LoVo (cell line): ENCODE data around the gene CARD9.
"Not testable (repeated sequence)": the region's sequence is repeated elsewhere in the genome, so short reads cannot be mapped to it uniquely, and the experiment has no call there.

Experiments used
- DNase-seq: peaks from one replicate; pipeline ENCODE4 v3.0.0-alpha.2; 2016; ENCODE audit warnings: low spot score

Gene CARD9, protein sequence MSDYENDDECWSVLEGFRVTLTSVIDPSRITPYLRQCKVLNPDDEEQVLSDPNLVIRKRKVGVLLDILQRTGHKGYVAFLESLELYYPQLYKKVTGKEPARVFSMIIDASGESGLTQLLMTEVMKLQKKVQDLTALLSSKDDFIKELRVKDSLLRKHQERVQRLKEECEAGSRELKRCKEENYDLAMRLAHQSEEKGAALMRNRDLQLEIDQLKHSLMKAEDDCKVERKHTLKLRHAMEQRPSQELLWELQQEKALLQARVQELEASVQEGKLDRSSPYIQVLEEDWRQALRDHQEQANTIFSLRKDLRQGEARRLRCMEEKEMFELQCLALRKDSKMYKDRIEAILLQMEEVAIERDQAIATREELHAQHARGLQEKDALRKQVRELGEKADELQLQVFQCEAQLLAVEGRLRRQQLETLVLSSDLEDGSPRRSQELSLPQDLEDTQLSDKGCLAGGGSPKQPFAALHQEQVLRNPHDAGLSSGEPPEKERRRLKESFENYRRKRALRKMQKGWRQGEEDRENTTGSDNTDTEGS

DNA sequence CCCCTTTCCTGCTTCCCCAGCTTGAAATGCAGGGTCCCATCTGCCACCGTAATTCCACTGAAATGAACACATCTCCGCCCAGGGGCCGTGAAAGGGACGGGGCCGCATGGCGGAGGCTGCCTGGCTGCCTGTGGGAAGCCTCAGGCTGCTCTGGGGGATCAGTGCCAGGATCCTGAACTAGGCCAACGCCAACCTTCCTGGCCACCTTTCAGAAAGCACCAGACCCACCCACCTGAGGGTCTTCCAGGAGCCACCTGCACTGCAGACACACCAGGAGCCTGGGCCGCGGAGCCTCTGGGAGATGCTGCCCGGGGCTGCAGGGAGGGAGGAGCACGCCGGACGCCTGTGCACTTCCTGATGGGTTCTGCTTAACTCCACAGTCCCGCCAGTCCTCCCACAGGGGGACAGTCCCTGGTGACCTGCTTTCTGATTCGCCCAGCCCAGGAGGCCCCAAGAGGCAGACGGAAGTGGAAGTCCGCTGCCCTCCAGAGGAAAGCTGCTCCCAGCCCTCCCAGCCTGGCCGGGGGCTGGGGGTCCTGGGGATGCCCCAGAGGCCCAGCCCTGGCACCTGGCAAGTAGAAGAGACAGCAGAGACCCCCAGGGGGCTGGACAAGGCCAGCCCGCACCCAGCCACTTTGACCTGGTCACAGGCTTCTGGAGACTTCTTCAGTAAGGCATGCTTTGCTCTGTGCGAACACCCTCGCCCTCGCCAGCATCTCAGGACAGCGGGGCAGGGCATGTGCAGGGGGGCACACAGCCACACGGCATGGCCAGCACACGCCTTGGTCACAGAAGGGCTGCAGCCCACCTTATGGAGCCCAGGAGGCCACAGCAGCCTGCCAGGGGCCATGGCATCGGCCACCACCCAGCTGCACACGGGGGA lies at the start of gene CARD9:
TSS of gene CARD9 (minus strand) at position 370 of the 883 bp plus-strand sequence. CDS start 1,591 bp downstream, outside the sequence.
- no peak for DNase-seq

DNA sequence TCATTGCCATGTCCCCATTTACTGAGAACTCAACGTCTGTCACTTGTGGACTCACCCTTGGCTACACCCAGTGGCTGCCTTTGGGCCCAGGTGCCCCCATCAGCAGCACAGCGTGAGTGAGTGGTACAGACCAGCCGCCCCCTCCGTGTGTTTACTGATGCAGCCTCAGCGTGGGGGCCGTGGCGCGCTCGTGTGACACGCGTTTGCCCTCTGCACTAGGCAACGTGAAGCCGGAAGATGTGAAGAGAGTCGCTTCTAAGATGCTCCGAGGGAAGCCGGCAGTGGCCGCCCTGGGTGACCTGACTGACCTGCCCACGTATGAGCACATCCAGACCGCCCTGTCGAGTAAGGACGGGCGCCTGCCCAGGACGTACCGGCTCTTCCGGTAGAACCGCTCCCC lies 49.4 kb upstream of the CARD9 start:
- DNase-seq, result no peak

DNA sequence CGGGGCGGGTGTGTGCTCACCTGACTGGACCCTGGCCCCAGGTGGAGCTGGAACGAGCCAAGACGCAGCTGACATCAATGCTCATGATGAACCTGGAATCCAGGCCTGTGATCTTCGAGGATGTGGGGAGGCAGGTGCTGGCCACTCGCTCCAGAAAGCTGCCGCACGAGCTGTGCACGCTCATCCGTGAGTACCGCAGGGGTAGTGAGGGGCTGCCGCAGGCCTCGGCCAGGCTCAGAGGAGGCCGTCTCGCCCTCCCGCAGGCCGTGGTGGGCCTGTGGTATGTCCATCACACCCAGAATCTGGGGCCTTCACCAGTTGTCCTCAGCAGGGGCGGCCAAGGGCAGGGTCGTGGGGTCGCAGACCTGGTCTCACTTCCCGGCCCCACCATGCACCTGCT lies 48.3 kb upstream of the CARD9 start:
- no peak for DNase-seq

DNA sequence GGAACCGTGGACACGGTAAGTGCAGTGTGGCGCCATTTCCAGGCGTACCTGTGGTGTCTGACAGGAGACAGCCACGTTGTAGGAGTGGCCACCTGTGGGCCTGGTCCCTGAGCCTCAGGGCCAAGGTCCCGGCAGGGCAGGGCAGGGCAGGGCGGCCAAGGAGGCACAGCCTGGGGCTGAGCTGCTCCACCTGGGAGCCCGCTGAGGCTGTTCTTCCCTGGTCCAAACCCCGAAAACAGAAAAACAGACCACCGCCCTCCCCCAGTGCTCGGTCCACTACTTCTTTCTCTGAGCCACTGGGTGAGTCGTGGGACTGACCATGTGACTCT lies 45.6 kb upstream of the CARD9 start:
- no peak for DNase-seq

DNA sequence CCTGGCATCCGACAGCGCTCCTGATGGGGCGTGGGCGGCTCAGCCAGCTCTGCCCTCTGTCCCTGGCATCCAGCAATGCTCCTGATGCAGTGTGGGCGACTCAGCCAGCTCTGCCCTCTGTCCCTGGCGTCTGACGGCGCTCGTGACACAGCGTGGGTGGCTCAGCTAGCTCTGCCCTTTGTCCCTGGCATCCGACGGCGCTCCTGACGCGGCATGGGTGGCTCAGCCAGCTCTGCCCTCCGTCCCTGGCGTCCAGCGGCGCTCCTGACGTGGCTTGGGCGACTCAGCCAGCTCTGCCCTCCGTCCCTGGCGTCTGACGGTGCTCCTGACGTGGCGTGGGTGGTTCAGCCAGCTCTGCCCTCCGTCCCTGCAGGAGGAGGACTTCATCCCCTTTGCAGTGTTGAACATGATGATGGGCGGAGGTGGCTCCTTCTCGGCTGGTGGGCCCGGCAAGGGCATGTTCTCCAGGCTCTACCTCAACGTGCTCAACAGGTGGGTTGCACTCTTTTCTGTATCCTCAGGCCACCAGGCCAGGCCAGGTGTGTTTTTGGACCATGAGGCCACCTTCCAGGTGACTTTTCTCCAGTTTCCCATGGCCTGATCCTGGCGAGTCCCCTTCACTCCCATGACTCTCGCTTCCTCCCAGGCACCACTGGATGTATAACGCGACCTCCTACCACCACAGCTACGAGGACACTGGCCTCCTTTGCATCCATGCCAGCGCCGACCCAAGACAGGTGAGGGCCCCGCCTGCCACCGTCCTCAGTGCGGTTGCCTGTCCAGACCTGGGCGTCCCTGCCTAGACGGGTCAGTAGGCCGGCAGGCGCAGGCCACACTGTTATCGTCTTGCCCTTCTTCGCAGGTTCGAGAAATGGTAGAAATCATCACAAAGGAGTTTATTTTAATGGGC lies 45.0 kb upstream of the CARD9 start:
- no peak for DNase-seq

DNA sequence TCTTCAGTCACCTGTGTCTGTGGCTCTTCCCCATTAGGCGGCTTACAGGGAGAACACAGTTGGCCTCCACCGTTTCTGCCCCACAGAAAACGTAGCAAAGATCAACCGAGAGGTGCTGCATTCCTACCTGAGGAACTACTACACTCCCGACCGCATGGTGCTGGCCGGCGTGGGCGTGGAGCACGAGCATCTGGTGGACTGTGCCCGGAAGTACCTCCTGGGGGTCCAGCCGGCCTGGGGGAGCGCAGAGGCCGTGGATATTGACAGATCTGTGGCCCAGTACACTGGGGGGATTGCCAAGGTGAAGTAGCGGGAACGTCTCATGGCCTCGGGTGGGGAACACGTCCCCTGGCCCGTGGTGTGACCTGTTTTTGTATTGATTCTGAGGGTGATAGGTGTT lies 43.4 kb upstream of the CARD9 start:
- DNase-seq, result no peak

DNA sequence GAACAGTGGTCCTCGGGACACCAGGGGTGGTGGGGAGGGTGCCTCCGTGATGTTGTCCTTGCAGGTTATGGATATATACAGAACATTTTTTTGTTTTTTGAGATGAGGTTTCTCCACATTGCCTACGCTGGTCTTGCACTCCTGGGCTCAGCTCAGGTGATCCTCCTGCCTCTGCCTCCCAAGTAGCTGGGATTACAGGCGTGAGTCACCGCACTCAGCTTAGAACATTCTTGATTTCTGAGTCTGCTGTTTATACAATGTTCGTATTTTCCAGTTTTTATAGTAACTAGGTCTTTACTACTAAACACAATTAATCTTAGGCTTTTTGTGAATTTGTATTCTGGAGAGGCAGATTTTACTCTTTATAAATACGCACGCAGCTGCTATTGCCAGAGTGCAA lies 43.0 kb upstream of the CARD9 start:
- DNase-seq, result no peak

DNA sequence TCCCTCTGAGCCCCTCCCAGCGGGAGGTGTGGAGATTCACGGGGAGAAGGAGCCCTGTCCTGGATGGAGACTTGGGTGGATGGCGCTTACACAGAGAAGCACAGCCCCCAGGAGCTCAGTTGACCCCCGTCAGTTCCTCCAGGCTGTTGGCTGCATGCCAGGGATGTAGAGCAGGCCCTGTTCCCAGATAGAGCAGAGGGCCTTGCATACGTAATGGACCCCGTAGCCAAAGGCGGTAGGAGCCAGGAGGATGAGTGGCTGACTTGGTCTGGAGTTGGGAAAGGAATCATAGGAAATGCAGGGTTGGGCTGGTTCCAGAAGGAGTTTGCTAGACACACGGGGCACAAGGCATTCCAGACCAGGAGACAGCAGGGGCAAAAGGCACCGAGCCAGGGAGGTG lies 39.5 kb upstream of the CARD9 start:
- no peak for DNase-seq

DNA sequence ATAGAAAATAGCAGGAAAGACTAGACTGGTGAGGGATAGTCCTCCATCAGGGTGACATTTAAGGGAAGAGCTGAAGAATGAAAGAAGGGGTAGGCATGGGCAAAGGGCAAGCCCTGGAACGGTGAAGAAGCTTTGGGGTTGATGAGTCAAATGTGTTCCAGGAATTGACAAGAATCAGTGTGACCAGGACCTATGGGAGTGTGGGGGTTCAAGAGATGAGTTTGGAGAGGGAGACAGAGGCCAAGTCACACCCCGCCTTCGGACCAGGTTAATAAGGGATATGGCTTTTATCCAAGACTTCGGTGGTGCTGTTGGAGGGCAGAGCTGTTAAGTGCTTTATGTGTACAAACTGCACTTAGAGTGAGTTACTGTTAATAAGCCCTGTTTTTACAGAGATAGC lies 37.9 kb upstream of the CARD9 start:
- no peak for DNase-seq

DNA sequence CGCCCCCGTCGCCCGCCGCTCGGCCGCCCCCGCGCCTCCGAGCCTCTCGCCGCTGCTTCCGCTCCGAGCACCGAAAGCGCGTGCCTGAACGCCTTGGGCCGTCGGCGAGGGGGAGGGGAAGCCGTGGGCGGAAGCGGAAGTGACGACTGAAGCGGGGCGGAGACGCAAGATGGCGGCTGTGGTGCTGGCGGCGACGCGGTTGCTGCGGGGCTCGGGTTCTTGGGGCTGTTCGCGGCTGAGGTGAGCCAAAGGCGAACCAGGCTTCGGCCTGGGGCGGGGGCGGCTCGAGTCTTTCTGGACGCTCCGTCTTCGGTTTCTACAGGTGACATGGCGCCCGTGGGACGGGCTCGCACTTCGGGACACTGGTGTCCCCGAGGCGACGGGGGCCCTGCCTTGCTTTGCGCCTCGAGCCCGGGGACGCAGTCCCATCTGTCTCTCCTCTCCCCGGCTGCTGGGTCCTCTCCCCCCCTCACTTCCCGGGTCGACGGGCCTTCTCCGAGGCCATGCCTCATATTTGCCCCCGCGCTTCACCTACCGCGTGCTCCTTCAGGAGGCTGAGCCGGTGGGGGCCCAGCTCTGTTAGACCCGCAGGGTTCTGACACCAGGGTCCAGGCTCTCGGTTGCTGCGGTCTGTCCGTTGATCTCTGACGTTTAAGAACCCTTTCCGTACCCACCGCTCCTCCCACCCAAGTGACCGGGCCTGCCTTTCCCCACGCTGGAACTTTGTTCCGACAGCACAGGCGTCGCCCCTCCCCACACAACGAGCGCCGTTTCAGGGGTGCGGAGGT lies 37.2 kb upstream of the CARD9 start, which contains the start of the genes ENTR1 and PMPCA:
TSS of gene ENTR1 (minus strand) at position 115 of the 788 bp plus-strand sequence. CDS start 217 bp downstream, outside the sequence.
TSS of gene PMPCA (plus strand) at position 159 of the 788 bp plus-strand sequence. CDS start at position 170, 11 bp downstream.
- peak; percentile 93 for DNase-seq

DNA sequence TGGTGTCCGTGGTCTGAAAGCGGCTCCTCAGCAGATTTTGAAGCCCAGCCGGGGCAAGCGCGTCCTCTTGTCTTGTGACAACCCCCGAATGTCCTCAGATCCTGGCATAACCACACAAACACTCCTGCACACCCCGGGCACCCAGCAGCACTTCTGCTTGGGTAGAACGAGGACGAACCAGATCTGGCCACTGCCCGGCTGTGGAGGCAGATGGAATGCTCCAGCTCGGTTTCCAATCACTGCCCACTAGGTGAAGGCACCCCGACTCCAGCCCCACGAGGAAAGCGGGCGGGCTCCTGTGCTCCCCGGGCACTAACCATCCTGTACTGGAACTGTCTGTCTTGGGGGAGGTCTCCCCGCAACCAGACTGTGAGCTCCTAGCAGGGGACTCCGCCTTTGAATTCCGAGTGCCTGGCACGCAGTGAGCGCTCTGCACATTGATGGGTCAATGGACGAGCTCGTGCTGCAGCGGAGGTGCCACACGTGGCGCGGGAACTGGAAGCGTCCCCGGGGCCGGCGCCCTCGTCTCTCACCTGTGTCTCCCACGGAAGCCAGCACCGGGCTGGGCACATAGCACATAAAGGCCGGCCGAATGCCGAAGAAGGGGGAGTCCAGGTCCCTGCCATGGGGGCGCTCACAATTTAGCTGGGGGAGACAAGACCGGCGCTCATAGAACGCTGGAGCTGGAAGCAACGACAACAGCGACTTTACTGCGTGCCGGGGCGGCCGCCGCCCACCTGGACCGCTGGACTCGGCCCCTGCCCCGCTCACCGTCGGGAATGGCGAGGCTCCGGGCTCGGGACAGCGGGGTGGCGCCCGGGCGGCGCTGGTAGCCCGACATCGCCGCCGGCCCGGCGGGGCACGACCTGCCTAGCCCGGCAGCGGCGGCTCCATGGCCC lies 36.3 kb upstream of the CARD9 start:
- no peak for DNase-seq

DNA sequence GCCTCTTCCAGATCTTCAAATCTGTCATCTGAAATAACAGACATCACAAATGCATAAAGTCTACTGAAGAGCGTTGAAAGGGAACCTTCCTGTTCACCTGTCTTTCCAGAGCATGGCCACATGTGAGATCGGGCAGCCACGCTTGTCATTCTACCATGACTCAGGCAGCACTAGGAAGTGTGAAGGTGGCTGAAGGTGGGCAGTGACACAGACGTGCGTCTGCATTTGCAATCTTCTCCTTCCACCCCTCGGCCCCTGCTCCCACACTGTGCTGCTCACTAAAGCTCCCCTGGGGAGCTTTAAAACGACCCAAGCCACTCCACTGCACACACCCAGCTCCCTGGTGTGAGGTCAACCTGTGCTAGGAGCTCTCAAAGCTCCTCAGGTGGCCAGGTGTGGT lies 34.4 kb upstream of the CARD9 start:
- no peak for DNase-seq

DNA sequence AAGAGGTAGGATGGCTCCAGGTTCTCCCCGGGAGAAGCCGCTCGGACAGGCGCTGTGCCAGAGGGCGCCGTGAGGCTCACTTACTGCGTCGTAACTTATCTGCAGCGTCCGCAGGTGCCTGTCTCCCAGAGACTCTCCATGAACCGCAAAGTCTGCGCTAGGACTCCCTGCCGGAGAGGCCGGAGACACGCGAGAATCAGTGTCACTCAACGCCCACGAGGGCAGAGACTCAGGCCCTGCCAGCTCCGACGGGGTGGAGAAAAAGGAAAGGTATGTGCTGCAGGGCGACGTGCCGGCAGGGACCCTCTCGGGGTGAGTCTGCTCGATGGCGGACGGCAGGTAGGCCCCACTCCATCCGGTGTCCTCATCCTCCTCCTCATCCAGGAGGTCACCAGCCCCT lies 33.6 kb upstream of the CARD9 start:
- DNase-seq, result not testable (repeated sequence)

DNA sequence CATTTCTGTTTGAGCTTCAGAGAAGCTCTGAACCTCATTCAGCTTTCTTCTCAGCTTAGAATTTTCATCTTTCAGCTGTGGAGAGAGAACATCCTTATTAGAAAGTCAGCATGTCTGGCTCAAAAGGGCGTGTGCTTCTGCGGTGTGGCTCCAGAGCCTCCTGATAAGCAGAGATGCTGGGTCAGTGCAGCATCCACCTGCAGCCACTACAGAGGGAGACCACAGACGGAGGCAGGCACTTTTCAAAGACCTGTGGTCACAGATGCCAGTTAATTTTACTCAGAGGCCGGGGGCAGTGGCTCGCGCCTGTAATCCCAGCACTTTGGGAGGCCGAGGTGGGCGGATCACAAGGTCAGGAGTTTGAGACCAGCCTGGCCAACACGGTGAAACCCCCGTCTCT lies 32.4 kb upstream of the CARD9 start:
- not testable (repeated sequence) for DNase-seq

DNA sequence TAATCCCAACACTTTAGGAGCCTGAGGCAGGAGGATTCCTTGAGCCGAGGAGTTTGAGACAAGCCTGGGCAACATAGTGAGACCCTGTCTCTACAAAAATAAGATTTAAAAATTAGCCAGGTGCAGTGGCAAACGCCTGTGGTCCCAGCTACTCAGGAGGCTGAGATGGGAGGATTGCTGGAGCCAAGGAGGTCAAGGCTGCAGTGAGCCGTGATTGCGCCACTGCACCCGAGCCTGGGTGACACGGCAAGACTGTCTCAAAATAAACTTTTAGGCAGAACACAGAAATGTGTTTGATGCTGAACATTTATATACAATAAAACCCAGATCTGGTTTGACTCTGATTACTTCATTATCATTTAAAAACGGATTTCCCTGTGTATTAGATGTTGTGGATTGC lies 32.0 kb upstream of the CARD9 start:
- DNase-seq, result no peak

DNA sequence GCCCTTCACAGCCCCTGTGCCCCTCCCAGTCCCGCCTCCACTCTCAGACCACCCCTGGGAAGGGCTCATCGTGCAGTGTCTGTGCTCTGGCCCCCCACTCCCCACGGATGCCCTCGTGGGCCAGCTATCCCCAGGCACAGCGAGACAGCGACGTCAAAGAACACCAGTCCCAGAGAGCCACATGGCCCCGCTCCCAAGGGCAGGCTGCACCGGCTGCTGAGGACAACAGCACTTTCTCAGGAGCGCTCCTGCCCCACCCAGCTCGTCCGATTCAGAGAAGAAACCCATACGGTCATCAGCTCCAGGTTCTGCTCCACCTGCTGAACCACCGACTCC lies 31.3 kb upstream of the CARD9 start:
- DNase-seq, result no peak

DNA sequence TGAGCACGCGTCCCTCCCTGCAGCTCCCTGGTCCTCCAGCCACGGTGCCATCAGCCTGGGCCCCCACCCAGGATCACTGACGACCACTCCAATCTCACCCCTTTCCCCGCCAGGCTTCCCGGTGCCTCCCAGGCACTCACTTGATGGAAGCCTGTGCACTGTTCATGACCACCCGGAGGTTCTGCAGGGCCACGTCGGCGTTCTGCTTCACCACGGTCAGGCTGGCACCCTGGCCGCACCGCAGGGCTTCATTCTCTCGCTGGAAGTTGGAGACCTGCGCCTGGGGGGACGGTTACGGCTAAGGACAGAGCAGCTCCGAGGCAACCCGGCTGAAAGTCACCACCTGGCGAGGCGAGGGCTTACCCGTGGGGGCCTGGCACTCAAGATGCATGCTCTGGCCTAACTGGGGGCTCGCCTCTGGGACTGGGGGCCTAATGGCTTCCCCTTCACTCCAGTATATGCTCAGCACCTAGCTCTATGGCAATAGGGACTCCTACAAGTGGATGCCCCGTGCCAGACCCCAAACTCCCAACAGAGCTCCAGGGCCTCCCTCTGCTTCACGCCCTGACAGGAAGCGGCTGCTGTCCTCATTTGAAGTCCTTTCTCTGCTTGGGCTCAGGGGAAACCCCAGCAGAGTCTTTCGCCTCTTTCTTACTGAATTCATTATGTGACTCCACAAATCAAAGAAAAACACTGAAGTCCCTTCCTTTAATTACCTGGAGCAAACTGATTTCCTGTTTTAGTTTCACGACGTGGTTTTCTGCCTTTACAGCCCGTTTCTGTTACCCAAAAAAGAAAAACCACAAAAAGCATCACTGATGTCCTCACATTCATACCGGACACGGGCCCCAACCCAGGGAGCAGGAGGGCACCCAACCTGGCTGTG lies 30.7 kb upstream of the CARD9 start:
- no peak for DNase-seq

DNA sequence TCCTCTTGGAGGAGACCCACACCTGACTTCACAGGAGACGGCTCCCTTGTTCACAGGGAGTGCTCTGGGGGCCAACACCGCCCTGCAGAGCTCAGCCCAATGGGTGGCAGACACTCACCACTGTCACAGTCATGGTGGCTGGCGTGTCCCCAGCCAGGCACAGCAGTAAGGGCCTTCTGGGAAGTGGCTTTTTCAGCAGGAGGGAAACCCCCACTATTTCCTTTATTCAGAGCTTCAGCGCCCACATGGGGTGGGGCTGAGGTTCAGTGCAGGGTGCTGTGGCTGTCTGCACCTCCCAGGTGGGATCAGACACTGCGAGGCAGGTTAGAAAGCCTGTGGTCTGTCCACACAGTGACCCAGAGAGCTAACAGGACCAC lies 30.1 kb upstream of the CARD9 start:
- DNase-seq, result no peak

DNA sequence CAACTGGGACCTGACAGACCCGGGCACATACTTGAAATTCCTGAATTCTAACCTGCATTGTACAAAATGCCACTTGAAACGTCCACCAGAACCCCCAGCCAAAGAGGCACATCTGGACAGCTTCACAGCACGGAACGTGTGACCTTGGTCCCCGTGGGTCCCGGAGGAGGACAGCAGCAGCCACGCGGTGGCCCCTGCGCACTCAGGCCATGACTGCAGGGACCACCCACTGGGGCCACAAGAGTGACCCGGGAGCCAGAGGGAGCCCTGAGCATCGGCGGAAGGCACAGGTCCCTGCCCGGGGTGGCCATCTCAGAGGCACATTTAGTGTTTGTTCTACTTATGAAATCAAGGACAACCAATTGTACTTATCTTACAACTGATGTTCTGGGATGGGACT lies 28.6 kb upstream of the CARD9 start:
- no peak for DNase-seq
